ENCODE measurements around the gene U2AF1L4. TPM values are rescaled to one million over a fixed set of nuclear protein-coding genes. Genes with fewer than 3 reads are reported as not detected.

The U2AF1L4 gene
- total and polyA plus RNA-seq, 7 experiments from 2014 or later, result 33.7 to 89.7 (median 70.1) TPM

DNA sequence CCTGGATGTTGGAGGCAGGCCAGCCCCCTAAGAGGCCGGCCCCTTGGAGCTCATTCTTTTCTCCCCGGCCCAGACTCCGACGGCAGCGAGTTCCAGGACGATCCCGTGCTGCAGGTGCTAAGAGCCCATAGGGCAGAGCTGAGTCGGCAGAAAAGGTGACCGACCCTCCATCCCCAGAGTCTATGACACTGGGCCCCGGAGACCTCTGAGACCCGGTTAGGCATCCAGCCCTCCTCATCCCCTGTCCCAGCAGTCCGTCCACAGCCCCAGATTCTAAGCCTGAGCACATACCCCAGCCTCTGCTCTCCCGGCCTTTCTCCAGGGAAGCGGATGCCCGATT, 22.8 kb upstream of the U2AF1L4 start:
- Mint-ChIP-seq H3K9me3 (no peaks in the 10 kb centered on the region), H3K27me3 (no peaks in the 10 kb centered on the region), H3K4me3 (no peak overlapping the region), H3K4me1 (no peaks in the 10 kb centered on the region), H3K36me3 (peaks cover 0 to 7% (median 4%) of the 10 kb centered on the region in 5 donors), H3K27ac (no peak overlapping the region)
- ATAC-seq (no peak), DNase-seq (no peak)
- H3K27me3 ChIP-seq (ENCODE audit: control insufficient read depth in 2 of 2, insufficient read depth in 2 of 2, low read length in 2 of 2), result no peaks in the 10 kb centered on the region
- H3K27ac ChIP-seq (ENCODE audit: low read depth, low read length), result no peak overlapping the region
- H3K4me1 ChIP-seq (ENCODE audit: control insufficient read depth in 2 of 2, insufficient read depth in 2 of 2, low read length in 2 of 2), result no peaks in the 10 kb centered on the region
- peaks cover 0 to 52% (median 0%) of the 10 kb centered on the region in 3 experiments for H3K36me3 ChIP-seq (ENCODE audit: control insufficient read depth in 2 of 3, insufficient read depth in 3 of 3, low read length in 3 of 3)
- H3K4me3 ChIP-seq (ENCODE audit: low read length), result no peak overlapping the region
- ChIA-PET CTCF (no interaction called here), POLR2A (no interaction called here)
- H3K9me3 ChIP-seq (ENCODE audit: control insufficient read depth in 2 of 3, low read length in 3 of 3), result no peaks in the 10 kb centered on the region
- intact Hi-C loops (cut with micrococcal nuclease), result no loop called here

DNA sequence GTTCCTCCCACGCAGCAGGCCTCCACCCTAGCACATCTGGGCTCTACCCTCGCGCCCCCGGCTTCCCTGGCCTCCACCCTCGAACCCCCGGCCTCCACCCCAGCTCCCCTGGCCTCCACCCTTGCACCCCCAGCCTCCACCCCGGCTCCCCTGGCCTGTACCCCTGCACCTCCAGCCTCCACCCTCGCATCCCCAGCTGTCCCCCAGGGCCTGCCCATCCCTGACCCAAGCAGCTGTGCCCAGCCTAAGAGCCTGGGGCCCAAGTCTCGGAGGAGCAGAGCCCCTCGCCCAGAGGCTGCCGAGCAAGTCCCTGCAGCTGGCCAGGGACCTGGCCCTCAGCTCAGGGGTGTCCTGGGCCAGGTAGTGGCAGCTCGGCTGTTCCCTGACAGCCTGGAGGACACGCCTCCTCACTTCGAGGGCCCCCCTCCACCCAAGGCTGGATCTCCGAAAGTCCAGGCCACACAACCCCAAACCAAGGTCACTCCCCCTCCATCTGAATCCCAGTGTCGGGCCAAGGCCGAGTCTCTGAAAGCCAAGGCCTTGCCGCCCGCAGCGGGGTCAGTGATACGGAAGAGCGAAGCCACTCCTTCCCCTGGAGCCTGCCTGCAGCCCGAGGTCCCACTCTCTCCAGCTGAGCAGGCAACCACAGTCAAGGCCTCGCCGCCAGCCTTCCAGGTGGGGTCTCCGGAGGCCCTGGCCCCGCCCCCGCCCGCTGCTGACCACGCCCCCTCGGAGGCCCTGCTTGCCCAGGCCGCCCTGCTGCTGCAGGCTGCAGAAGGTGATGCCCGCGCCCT, 22.3 kb upstream of the U2AF1L4 start:
- no peaks in the 10 kb centered on the region for H3K9me3 Mint-ChIP-seq
- no peaks in the 10 kb centered on the region for H3K27me3 ChIP-seq (ENCODE audit: control insufficient read depth in 2 of 2, insufficient read depth in 2 of 2, low read length in 2 of 2)
- no peaks in the 10 kb centered on the region for H3K27me3 Mint-ChIP-seq
- ChIA-PET CTCF (no interaction called here), POLR2A (no interaction called here)
- H3K27ac ChIP-seq (ENCODE audit: low read depth, low read length), result no peak overlapping the region
- H3K27ac Mint-ChIP-seq, result no peak overlapping the region
- H3K9me3 ChIP-seq (ENCODE audit: control insufficient read depth in 2 of 3, low read length in 3 of 3), result no peaks in the 10 kb centered on the region
- H3K4me1 Mint-ChIP-seq, result no peaks in the 10 kb centered on the region
- ATAC-seq, result no peak
- H3K4me3 ChIP-seq (ENCODE audit: low read length), result no peak overlapping the region
- peaks cover 0 to 52% (median 0%) of the 10 kb centered on the region in 3 experiments for H3K36me3 ChIP-seq (ENCODE audit: control insufficient read depth in 2 of 3, insufficient read depth in 3 of 3, low read length in 3 of 3)
- DNase-seq, result no peak
- intact Hi-C loops (cut with micrococcal nuclease), result no loop called here
- no peaks in the 10 kb centered on the region for H3K4me1 ChIP-seq (ENCODE audit: control insufficient read depth in 2 of 2, insufficient read depth in 2 of 2, low read length in 2 of 2)
- H3K4me3 Mint-ChIP-seq, result no peak overlapping the region
- peaks cover 0 to 7% (median 4%) of the 10 kb centered on the region in 5 donors for H3K36me3 Mint-ChIP-seq

DNA sequence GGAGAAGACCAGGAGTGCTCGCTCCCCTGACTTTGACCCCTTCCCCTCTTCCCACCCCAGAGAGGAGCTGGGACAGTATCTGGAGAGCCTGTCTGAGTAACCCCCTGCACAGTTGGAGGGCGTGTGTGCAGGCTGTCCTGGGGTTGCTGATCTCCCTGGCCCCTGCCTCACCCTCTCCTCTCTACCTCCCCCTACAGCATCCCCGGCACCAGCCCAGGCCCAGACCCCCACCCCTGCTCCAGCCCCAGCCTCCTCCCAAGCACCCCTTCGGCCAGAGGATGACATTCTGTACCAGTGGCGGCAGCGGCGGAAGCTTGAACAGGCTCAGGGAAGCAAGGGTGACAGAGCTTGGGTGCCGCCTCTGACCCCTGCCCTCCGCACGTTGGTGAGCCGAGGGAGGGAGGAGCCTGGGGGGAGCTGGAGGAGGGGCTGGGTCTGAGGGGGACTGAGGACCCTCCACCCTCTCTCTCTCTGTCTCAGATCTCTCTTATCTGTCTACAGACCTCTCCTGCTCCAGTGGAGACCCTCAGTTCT, 21.4 kb upstream of the U2AF1L4 start:
- Mint-ChIP-seq H3K4me1 (peaks cover 0 to 3% (median 0%) of the 10 kb centered on the region in 7 donors), H3K36me3 (peaks cover 0 to 12% (median 4%) of the 10 kb centered on the region in 5 donors), H3K27ac (no peak overlapping the region), H3K4me3 (no peak overlapping the region), H3K27me3 (no peaks in the 10 kb centered on the region), H3K9me3 (no peaks in the 10 kb centered on the region)
- intact Hi-C loops (cut with micrococcal nuclease), result no loop called here
- ChIA-PET CTCF (no interaction called here), POLR2A (no interaction called here)
- Histone ChIP-seq H3K27me3 (ENCODE audit: control insufficient read depth in 2 of 2, insufficient read depth in 2 of 2, low read length in 2 of 2) (no peaks in the 10 kb centered on the region), H3K9me3 (ENCODE audit: control insufficient read depth in 2 of 3, low read length in 3 of 3) (no peaks in the 10 kb centered on the region), H3K4me3 (ENCODE audit: low read length) (no peak overlapping the region), H3K36me3 (ENCODE audit: control insufficient read depth in 2 of 3, insufficient read depth in 3 of 3, low read length in 3 of 3) (peaks cover 0 to 61% (median 4%) of the 10 kb centered on the region in 3 experiments), H3K27ac (ENCODE audit: low read depth, low read length) (no peak overlapping the region), H3K4me1 (ENCODE audit: control insufficient read depth in 2 of 2, insufficient read depth in 2 of 2, low read length in 2 of 2) (no peaks in the 10 kb centered on the region)
- DNase-seq, result no peak
- ATAC-seq, result no peak

DNA sequence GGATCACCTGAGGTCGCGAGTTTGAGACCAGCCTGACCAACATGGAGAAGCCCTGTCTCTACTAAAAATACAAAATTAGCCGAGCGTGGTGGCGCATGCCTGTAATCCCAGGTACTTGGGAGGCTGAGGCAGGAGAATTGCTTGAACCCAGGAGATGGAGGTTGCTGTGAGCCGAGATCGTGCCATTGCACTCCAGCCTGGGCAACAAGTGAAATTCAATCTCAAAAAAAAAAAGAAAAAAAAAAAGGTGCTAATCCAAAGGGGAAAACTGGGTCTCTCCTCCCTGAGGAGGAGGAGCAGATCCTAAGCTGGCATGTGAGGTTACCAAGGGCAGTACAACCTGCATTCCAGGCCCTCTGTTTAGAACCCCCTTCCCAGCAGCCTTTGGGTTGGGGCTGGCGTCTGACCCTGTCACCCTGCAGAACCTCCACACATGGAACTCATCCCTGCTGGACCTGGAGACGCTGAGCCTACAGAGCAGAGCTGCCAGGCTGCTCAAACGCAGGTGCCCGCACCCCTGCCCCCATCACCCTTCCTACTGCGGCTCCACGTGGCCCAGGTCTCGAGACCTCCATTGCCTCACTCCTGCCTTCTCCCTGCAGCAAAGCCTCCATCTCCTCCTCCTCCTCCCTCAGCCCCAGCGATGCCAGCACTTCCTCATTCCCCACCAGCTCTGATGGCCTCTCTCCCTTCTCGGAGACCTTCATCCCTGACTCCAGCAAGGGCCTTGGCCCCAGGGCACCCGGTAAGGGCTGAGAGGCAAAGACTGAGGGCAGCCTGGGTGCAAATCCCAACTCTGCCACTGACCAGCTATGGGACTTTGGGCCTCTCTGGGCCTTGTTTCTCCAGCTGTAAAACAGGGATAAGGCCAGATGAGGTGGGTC, 19.5 kb upstream of the U2AF1L4 start:
- Histone ChIP-seq H3K4me1 (ENCODE audit: control insufficient read depth in 2 of 2, insufficient read depth in 2 of 2, low read length in 2 of 2) (peaks cover 0 to 2% of the 10 kb centered on the region in 2 donors), H3K27ac (ENCODE audit: low read depth, low read length) (no peak overlapping the region), H3K36me3 (ENCODE audit: control insufficient read depth in 2 of 3, insufficient read depth in 3 of 3, low read length in 3 of 3) (peaks cover 0 to 66% (median 4%) of the 10 kb centered on the region in 3 experiments), H3K27me3 (ENCODE audit: control insufficient read depth in 2 of 2, insufficient read depth in 2 of 2, low read length in 2 of 2) (no peaks in the 10 kb centered on the region), H3K9me3 (ENCODE audit: control insufficient read depth in 2 of 3, low read length in 3 of 3) (no peaks in the 10 kb centered on the region), H3K4me3 (ENCODE audit: low read length) (no peak overlapping the region)
- peaks cover 0 to 6% (median 1%) of the 10 kb centered on the region in 7 donors for H3K4me1 Mint-ChIP-seq
- no peak overlapping the region for H3K4me3 Mint-ChIP-seq
- no peak overlapping the region for H3K27ac Mint-ChIP-seq
- peaks cover 0 to 19% (median 4%) of the 10 kb centered on the region in 5 donors for H3K36me3 Mint-ChIP-seq
- intact Hi-C loops (cut with micrococcal nuclease), result no loop called here
- no peak for ATAC-seq
- POLR2A ChIA-PET, result interaction anchor here (0.6 kb wide), 1 partner anchor 17 kb away, joined by 3 read pairs; the partner anchor contains the start of gene LIN37
- no peaks in the 10 kb centered on the region for H3K27me3 Mint-ChIP-seq
- DNase-seq, result no peak
- CTCF ChIA-PET, result no interaction called here
- no peaks in the 10 kb centered on the region for H3K9me3 Mint-ChIP-seq

DNA sequence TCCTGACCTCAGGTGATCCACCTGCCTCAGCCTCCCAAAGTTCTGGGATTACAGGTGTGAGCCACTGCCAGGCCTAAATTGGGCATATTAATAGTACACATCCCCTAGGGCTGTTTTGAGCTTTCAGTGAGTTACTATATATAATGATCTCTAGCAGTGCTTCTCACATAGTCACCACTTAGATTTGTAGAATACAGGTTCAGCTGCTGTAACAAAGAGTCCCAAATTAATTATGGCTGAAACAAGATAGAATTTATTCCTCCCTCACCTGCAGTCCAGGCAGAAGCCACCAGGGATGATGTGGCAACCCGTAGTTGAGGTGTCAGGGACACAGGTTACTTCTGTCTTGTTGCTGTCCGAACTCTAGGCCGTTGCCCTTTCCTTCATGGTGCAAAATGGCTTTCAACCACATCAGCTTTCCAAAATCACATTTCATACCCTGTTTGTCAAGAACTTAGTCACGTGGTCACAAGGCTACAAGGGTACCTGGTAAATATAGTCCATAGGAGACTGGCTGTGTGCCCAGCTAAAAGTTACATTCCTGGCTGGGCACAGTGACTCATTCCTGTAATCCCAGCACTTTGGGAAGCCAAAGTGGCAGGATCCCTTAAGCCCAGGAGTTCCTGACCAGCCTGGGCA, 15.6 kb upstream of the U2AF1L4 start:
- Mint-ChIP-seq H3K4me1 (peaks cover 11 to 36% (median 30%) of the 10 kb centered on the region in 7 donors), H3K9me3 (peaks cover 0 to 4% (median 0%) of the 10 kb centered on the region in 11 donors), H3K27ac (no peak overlapping the region), H3K36me3 (peaks cover 0 to 20% (median 0%) of the 10 kb centered on the region in 5 donors), H3K4me3 (no peak overlapping the region), H3K27me3 (peaks cover 0 to 6% (median 5%) of the 10 kb centered on the region in 5 donors)
- CTCF ChIA-PET, result no interaction called here
- Histone ChIP-seq H3K9me3 (ENCODE audit: control insufficient read depth in 2 of 3, low read length in 3 of 3) (no peaks in the 10 kb centered on the region), H3K27me3 (ENCODE audit: control insufficient read depth in 2 of 2, insufficient read depth in 2 of 2, low read length in 2 of 2) (peaks cover 0 to 3% of the 10 kb centered on the region in 2 donors), H3K27ac (ENCODE audit: low read depth, low read length) (no peak overlapping the region), H3K4me1 (ENCODE audit: control insufficient read depth in 2 of 2, insufficient read depth in 2 of 2, low read length in 2 of 2) (peaks cover 10 to 32% of the 10 kb centered on the region in 2 donors), H3K36me3 (ENCODE audit: control insufficient read depth in 2 of 3, insufficient read depth in 3 of 3, low read length in 3 of 3) (peaks cover 0 to 41% (median 4%) of the 10 kb centered on the region in 3 experiments), H3K4me3 (ENCODE audit: low read length) (no peak overlapping the region)
- ATAC-seq, result no peak
- intact Hi-C loops (cut with micrococcal nuclease), result no loop called here
- no peak for DNase-seq
- POLR2A ChIA-PET, result interaction anchor here (0.6 to 1.6 kb wide), 2 partner anchors 15 to 16 kb away, joined by 4 to 5 read pairs; partner anchors contain the start of genes PSENEN and U2AF1L4

DNA sequence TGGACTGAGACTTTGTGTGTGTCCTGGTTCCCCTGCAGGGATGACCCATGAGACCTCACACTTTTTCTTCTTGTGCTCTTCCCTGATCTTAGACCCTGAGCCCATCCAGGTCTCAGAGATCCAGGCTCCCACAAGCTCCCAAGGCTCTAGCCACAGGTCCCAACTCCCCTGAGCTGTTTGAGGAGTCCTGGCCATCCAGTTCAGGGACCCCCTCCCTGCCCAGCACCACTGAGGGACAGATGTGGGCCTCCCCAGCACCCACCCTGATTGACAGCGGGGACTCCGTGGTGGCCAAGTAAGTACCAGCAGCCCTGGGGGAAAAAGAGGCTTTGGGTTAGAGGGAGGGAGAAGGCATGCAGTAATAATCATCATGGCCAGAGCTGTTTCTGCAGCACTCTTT, 14.5 kb upstream of the U2AF1L4 start:
- POLR2A ChIA-PET, result interaction anchor here (0.7 to 1.6 kb wide), 3 partner anchors 14 to 32 kb away, joined by 3 to 4 read pairs (median 3); partner anchors contain the start of genes PSENEN and U2AF1L4
- Mint-ChIP-seq H3K4me1 (peaks cover 13 to 42% (median 36%) of the 10 kb centered on the region in 7 donors), H3K9me3 (peaks cover 0 to 4% (median 0%) of the 10 kb centered on the region in 11 donors), H3K36me3 (peaks cover 0 to 25% (median 0%) of the 10 kb centered on the region in 5 donors), H3K27ac (peak overlapping the region in 1 of 9 donors; percentile 66), H3K27me3 (peaks cover 0 to 11% (median 5%) of the 10 kb centered on the region in 5 donors), H3K4me3 (peak overlapping the region; percentile 41 to 98 (median 73))
- Histone ChIP-seq H3K4me1 (ENCODE audit: control insufficient read depth in 2 of 2, insufficient read depth in 2 of 2, low read length in 2 of 2) (peaks cover 10 to 35% of the 10 kb centered on the region in 2 donors), H3K9me3 (ENCODE audit: control insufficient read depth in 2 of 3, low read length in 3 of 3) (no peaks in the 10 kb centered on the region), H3K27ac (ENCODE audit: low read depth, low read length) (no peak overlapping the region), H3K27me3 (ENCODE audit: control insufficient read depth in 2 of 2, insufficient read depth in 2 of 2, low read length in 2 of 2) (peaks cover 0 to 4% of the 10 kb centered on the region in 2 donors), H3K4me3 (ENCODE audit: low read length) (no peak overlapping the region), H3K36me3 (ENCODE audit: control insufficient read depth in 2 of 3, insufficient read depth in 3 of 3, low read length in 3 of 3) (peaks cover 0 to 30% (median 4%) of the 10 kb centered on the region in 3 experiments)
- ATAC-seq (no peak), DNase-seq (no peak)
- intact Hi-C loops (cut with micrococcal nuclease), result loop anchor here in 1 of 2 donors (2.0 kb wide), 2 partner anchors 109 to 255 kb away; partner anchors contain the start of genes ALKBH6 and APLP1
- CTCF ChIA-PET, result interaction anchor here (0.7 kb wide), 1 partner anchor 58 kb away, joined by 4 read pairs; no protein-coding TSS in a partner anchor

Measured in naive thymus-derived CD4-positive, alpha-beta T cell (primary cell).